ENCODE measurements around the gene PLXNA1. TPM values are rescaled to one million over a fixed set of nuclear protein-coding genes. Genes with fewer than 3 reads are reported as not detected.

The PLXNA1 gene
- total and polyA plus RNA-seq, 9 of the 15 experiments (the other 6 are each of a cell fraction or from before 2014, with no cell fraction given): 0.23 to 59.9 (median 16.8) TPM

DNA sequence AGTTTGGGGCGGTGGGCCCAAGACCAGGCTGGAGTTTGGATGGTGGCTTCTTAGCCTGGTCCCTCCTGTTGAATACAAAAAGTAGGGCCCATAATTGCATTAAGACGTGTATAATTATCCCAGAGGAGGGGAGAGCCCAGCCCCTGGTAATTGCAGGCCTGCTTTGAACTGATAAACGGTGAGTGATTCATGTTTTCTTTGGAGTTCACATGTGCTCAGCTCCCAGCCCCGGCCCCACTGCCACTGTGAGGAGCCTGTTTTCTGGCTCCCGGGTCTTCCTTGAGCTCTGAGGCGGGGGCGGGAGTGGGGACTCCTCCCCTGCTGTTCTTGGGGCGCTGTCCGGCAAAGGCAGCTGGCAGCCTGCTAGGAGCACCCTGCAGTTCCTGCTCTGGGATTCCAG, 3.1 kb downstream of the PLXNA1 start:
- intact Hi-C loops (cut with micrococcal nuclease): loop anchor here (10.0 kb wide), 1 partner anchor 301 kb away; no protein-coding TSS in a partner anchor
- peak; percentile 82 for FAIRE-seq
- peak; percentile 59 to 88 (median 74) for DNase-seq (ENCODE audit: extremely low read depth in 1 of 4, low spot score in 3 of 4)
- TF ChIP-seq SETDB1 (IDR thresholded peaks at IDR 0.05; ENCODE audit: low read length) (no peak), SMARCE1 (IDR thresholded peaks at IDR 0.05) (peak; percentile 80), TCF7L2 (IDR thresholded peaks at IDR 0.05; ENCODE audit: low read depth, low read length) (no peak), TCF3 (CRISPR knock-in tag; IDR thresholded peaks at IDR 0.05) (peak; percentile 82), MBD2 (IDR thresholded peaks at IDR 0.05; ENCODE audit: borderline replicate concordance, low read depth) (0 out of 2 replicates have a peak, but pooled peaks have one; percentile 8), CBFA2T2 (conservative IDR thresholded peaks at IDR 0.05) (peak; percentile 69), RAD51 (IDR thresholded peaks at IDR 0.05; ENCODE audit: borderline replicate concordance, low read depth) (no peak), FOXM1 (IDR thresholded peaks at IDR 0.05; ENCODE audit: low read depth) (0 out of 2 replicates have a peak, but pooled peaks have one; percentile 21), FOXM1 (CRISPR knock-in tag; IDR thresholded peaks at IDR 0.05; ENCODE audit: low read depth) (no peak), DDX20 (tag; IDR thresholded peaks at IDR 0.05; ENCODE audit: low read depth) (no peak), DPF2 (IDR thresholded peaks at IDR 0.05) (peak; percentile 86), TCF7 (IDR thresholded peaks at IDR 0.05; ENCODE audit: borderline replicate concordance) (no peak), GATA2 (CRISPR knock-in tag; IDR thresholded peaks at IDR 0.05) (no peak), POLR3G (IDR thresholded peaks at IDR 0.05; ENCODE audit: extremely low read depth, insufficient read length, insufficient replicate concordance) (no peak), GTF2E2 (tag; IDR thresholded peaks at IDR 0.05) (no peak)
- TF ChIP-seq, protein P1, sequence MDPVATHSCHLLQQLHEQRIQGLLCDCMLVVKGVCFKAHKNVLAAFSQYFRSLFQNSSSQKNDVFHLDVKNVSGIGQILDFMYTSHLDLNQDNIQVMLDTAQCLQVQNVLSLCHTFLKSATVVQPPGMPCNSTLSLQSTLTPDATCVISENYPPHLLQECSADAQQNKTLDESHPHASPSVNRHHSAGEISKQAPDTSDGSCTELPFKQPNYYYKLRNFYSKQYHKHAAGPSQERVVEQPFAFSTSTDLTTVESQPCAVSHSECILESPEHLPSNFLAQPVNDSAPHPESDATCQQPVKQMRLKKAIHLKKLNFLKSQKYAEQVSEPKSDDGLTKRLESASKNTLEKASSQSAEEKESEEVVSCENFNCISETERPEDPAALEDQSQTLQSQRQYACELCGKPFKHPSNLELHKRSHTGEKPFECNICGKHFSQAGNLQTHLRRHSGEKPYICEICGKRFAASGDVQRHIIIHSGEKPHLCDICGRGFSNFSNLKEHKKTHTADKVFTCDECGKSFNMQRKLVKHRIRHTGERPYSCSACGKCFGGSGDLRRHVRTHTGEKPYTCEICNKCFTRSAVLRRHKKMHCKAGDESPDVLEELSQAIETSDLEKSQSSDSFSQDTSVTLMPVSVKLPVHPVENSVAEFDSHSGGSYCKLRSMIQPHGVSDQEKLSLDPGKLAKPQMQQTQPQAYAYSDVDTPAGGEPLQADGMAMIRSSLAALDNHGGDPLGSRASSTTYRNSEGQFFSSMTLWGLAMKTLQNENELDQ (CRISPR knock-in tag; IDR thresholded peaks at IDR 0.05; ENCODE audit: borderline replicate concordance): no peak
- TF ChIP-seq, protein P2, sequence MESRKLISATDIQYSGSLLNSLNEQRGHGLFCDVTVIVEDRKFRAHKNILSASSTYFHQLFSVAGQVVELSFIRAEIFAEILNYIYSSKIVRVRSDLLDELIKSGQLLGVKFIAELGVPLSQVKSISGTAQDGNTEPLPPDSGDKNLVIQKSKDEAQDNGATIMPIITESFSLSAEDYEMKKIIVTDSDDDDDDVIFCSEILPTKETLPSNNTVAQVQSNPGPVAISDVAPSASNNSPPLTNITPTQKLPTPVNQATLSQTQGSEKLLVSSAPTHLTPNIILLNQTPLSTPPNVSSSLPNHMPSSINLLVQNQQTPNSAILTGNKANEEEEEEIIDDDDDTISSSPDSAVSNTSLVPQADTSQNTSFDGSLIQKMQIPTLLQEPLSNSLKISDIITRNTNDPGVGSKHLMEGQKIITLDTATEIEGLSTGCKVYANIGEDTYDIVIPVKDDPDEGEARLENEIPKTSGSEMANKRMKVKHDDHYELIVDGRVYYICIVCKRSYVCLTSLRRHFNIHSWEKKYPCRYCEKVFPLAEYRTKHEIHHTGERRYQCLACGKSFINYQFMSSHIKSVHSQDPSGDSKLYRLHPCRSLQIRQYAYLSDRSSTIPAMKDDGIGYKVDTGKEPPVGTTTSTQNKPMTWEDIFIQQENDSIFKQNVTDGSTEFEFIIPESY (CRISPR knock-in tag; IDR thresholded peaks at IDR 0.05): 0 out of 2 replicates have a peak, but pooled peaks have one; percentile 10
- TF ChIP-seq, protein P3, sequence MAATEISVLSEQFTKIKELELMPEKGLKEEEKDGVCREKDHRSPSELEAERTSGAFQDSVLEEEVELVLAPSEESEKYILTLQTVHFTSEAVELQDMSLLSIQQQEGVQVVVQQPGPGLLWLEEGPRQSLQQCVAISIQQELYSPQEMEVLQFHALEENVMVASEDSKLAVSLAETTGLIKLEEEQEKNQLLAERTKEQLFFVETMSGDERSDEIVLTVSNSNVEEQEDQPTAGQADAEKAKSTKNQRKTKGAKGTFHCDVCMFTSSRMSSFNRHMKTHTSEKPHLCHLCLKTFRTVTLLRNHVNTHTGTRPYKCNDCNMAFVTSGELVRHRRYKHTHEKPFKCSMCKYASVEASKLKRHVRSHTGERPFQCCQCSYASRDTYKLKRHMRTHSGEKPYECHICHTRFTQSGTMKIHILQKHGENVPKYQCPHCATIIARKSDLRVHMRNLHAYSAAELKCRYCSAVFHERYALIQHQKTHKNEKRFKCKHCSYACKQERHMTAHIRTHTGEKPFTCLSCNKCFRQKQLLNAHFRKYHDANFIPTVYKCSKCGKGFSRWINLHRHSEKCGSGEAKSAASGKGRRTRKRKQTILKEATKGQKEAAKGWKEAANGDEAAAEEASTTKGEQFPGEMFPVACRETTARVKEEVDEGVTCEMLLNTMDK (IDR thresholded peaks at IDR 0.05; ENCODE audit: borderline replicate concordance, insufficient read depth, low read depth, low read length, poor library complexity, severe bottlenecking): no peak

More for the DNA sequence above, 3.1 kb downstream of the PLXNA1 start:
- Histone ChIP-seq H4K20me1 (replicated peaks; ENCODE audit: control insufficient read depth, insufficient read depth, low read length) (peaks cover 55% of the 10 kb centered on the region), H3K4me3 (peak overlapping the region; percentile 62), H3K9ac (ENCODE audit: insufficient read depth in 1 of 2, low read depth in 2 of 2, low read length in 2 of 2) (peak overlapping the region; percentile 38 to 85; a peak in 3 of 4 replicates), H3K4me2 (ENCODE audit: insufficient read depth, low read length) (peak overlapping the region; percentile 63), H3K9me1 (ENCODE audit: control insufficient read depth, insufficient read depth, low read length) (peaks cover 17% of the 10 kb centered on the region), H3K79me2 (ENCODE audit: control insufficient read depth, insufficient read depth, low read length) (peaks cover 77% of the 10 kb centered on the region), H3K9me3 (replicated peaks; ENCODE audit: control insufficient read depth, insufficient read depth, low read depth, low read length) (no peaks in the 10 kb centered on the region), H2AFZ (ENCODE audit: low read depth, low read length) (no peak overlapping the region), H3K27ac (ENCODE audit: extremely low read depth, low read depth, low read length) (peak overlapping the region; percentile 53; the same call in 2 of the 3 replicates), H3K36me3 (ENCODE audit: control insufficient read depth, insufficient read depth, low read length) (peaks cover 38% of the 10 kb centered on the region; the same call in 2 of the 3 replicates), H3K4me1 (replicated peaks in 1 of 2; ENCODE audit: control insufficient read depth in 2 of 2, insufficient read depth in 2 of 2, low read length in 2 of 2) (peaks cover 21 to 69% of the 10 kb centered on the region in 2 experiments), H3K27me3 (ENCODE audit: control insufficient read depth in 2 of 2, insufficient read depth in 2 of 2, low read length in 2 of 2) (no peaks in the 10 kb centered on the region)
- WGBS (ENCODE audit: insufficient coverage, low coverage, missing lambda C conversion rate): 4% methylated on average over 4 of the region's 9 CpGs
- POLR2A ChIA-PET: interaction anchor here (0.6 to 1.2 kb wide), 9 partner anchors 9 to 1886 kb away, joined by 3 to 5 read pairs (median 3); no protein-coding TSS in a partner anchor
- ATAC-seq: peak; percentile 79
- CTCF ChIA-PET (ENCODE audit: low intra/inter-chr PET ratio): no interaction called here
- no TSS peak for BruUV-seq (replicated peaks)
- in situ Hi-C loops (cut with MboI): no loop called here

All from K562 (cell line).